Activated CD8-positive, alpha-beta T cell treated with anti-CD3 and anti-CD28 coated beads, Interleukin-2, amount 10 ng/mL, durations not matched to agents 7 days and 5 days (primary cell): Measurements from ENCODE around the gene VPS51. TPM values are rescaled to one million over a fixed set of nuclear protein-coding genes. Genes with fewer than 3 reads are reported as not detected.

Experiments used
- ATAC-seq: fragments of 150-1000 bp; cut with Tn5 transposase; one replicate; pipeline ENCODE4 v1.10.0; 2021; ENCODE audit warnings: moderate library complexity
- CTCF ChIA-PET: fragments of 350-600 bp; sonication (Branson Sonifier 250); formaldehyde crosslinking; loops from one replicate; lab custom pipeline; 2021; ENCODE audit warnings: antibody characterized with exemption; lab: Charles Lee
- POLR2A ChIA-PET: fragments of 350-600 bp; sonication (Branson Sonifier 250); formaldehyde crosslinking; loops from one replicate; lab custom pipeline; 2021; ENCODE audit warnings: antibody characterized with exemption; lab: Charles Lee
- DNase-seq: peaks from one replicate; pipeline ENCODE4 v3.0.0-alpha.2; 2020
- H3K27ac Mint-ChIP-seq: one replicate; pipeline ENCODE4 v1.8.0; 2021; ENCODE audit warnings: mild to moderate bottlenecking, mixed read lengths
- H3K27me3 Mint-ChIP-seq: one replicate; pipeline ENCODE4 v1.8.0; 2021; ENCODE audit warnings: low read depth, mixed read lengths
- H3K36me3 Mint-ChIP-seq: one replicate; pipeline ENCODE4 v1.8.0; 2021; ENCODE audit warnings: low read depth, mixed read lengths
- H3K4me1 Mint-ChIP-seq: one replicate; pipeline ENCODE4 v1.8.0; 2021; ENCODE audit warnings: low read depth, mixed read lengths
- H3K4me3 Mint-ChIP-seq: one replicate; pipeline ENCODE4 v1.8.0; 2021; ENCODE audit warnings: mild to moderate bottlenecking, mixed read lengths
- H3K9me3 Mint-ChIP-seq: one replicate; pipeline ENCODE4 v1.8.0; 2022; ENCODE audit warnings: mixed read lengths; ENCODE audit not compliant: insufficient read depth
- total RNA-seq, 2 experiments: library from RNA; stranded (reverse); gene quantifications; one replicate each; pipeline ENCODE4 v1.2.3, GENCODE V29; 2021

The VPS51 gene
- total RNA-seq, 2 experiments from 2014 or later = 116 to 131 TPM

DNA sequence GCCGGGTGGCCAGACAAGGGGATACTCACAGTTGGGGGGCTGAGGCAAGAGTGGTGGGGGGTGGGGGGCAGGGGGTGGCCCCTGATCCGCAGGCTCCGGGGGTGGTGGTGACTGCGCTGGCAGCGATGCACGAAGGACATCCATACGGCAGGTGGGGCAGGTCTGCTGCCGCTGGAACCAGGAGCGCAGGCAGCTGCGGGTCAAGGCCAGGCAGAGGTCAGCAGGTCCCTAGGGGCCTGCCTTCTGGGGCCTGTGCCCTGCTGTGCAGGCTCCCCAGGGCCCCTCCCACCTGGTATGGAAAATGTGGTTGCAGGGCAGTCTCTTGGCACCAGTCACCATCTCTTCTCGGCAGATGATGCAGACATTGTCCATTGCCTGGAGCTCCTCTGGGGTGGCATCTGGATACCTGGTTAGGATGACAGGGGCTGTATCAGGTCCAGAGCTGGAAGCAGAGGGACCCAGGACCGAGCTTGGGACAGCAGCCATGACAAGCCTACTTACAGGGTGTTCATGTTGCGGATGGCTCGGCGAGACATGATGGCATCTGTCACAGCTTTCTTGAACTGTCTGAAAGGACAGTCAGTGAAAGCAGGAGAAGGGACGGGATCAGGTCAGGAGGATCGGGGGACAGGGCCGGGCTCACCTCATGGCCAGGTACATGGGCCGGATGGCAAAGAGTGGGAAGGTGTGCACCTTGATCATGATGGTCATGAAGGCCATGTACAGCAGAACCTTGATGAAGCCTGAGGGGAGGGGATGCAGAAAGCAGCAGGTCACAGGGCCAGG lies 34.8 kb downstream of the VPS51 start:
- POLR2A ChIA-PET = interaction anchor here (0.8 to 1.5 kb wide), 2 partner anchors 9 to 10 kb away, joined by 3 to 6 read pairs; partner anchors contain the start of genes FAU and MRPL49
- no peaks in the 10 kb centered on the region for H3K9me3 Mint-ChIP-seq
- H3K27ac Mint-ChIP-seq = no peak overlapping the region
- no peak overlapping the region for H3K4me3 Mint-ChIP-seq
- CTCF ChIA-PET = interaction anchor here (1.6 kb wide), 1 partner anchor 13 kb away, joined by 7 read pairs; the partner anchor contains the start of gene ZNHIT2
- H3K4me1 Mint-ChIP-seq = peaks cover 20% of the 10 kb centered on the region
- no peak for ATAC-seq
- H3K27me3 Mint-ChIP-seq = no peaks in the 10 kb centered on the region
- H3K36me3 Mint-ChIP-seq = peaks cover 48% of the 10 kb centered on the region
- no peak for DNase-seq

DNA sequence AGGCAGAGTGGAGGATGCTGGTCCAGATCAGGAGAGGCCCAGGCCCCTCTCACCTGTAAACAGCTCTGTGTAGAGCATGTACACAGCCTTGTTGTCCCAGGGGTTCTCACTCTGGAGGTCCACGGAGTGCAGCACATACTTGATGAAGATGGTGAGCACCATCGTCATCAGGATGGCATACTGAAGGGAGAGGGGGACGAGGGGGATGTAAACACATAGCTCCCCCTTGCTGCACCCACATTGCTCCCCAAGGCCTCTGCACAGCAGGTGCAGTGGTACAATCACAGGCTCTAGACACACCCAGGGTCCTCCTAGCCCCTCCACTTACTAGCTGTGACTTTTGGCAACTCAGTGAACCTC lies 35.4 kb downstream of the VPS51 start:
- ATAC-seq (no peak), DNase-seq (no peak)
- H3K27ac Mint-ChIP-seq = no peak overlapping the region
- no peaks in the 10 kb centered on the region for H3K27me3 Mint-ChIP-seq
- H3K9me3 Mint-ChIP-seq = no peaks in the 10 kb centered on the region
- peaks cover 43% of the 10 kb centered on the region for H3K36me3 Mint-ChIP-seq
- H3K4me1 Mint-ChIP-seq = peaks cover 26% of the 10 kb centered on the region
- ChIA-PET POLR2A (interaction anchor here (0.8 to 1.5 kb wide), 2 partner anchors 9 to 11 kb away, joined by 3 to 6 read pairs; partner anchors contain the start of genes FAU and MRPL49), CTCF (interaction anchor here (1.6 kb wide), 1 partner anchor 13 kb away, joined by 7 read pairs; the partner anchor contains the start of gene ZNHIT2)
- no peak overlapping the region for H3K4me3 Mint-ChIP-seq

DNA sequence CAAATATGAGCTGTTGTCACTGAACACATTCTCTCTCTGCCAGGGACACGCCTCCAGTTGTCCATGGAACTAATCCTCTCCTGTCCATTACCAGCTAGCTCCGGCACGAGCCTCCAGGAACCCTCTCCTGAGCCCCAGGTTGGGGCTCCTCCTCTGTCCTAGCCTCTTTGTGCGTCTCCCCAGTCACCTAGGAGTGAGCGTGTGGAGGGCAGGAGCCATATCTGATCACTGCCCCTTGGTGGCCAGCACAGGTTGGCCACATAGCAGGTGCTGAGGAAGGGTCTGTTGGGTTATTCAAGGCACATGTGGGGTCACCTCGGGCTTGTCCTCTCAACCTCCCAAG lies 35.9 kb downstream of the VPS51 start:
- Mint-ChIP-seq H3K9me3 (no peaks in the 10 kb centered on the region), H3K4me1 (peaks cover 29% of the 10 kb centered on the region), H3K36me3 (peaks cover 40% of the 10 kb centered on the region), H3K4me3 (no peak overlapping the region), H3K27me3 (no peaks in the 10 kb centered on the region), H3K27ac (no peak overlapping the region)
- ChIA-PET CTCF (interaction anchor here (1.6 kb wide), 1 partner anchor 14 kb away, joined by 7 read pairs; the partner anchor contains the start of gene ZNHIT2), POLR2A (interaction anchor here (0.8 kb wide), 1 partner anchor 11 kb away, joined by 3 read pairs; no protein-coding TSS in a partner anchor)
- no peak for DNase-seq
- ATAC-seq = no peak

DNA sequence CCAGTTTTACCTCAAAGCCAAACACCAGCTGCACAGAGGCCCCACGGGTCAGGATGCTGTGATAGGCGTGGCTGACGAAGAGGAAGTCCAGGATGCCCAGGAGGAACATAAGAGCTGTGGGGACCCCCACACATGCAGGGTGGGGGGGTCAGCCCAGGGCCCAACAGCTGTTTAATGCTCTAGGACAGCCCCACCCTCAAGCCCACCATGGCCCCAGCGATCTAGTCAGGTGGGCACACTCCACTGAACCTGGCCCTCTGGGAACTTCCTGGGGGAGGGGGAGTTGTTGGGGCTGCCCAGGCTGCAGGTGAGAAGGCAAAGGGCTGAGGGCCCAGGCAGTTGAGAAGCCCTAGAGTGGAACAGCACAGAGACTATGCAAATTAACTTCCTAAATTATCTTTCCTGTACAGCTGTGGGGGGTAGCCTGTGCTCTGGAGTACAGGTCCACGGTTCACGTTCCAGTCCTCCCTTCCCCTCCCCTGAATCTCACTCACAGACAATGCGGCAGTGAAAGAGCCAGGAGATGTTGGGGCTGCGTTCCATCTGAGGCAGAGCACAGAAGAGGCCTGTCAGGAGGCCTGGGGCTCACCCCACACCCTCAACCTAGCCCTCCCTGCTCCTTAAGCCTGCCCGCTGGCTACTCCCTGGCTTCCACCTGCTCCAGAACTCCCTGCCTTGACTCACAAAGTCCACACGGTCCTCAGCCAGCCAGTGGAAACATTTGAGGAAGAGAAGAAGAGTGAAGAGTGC lies 36.4 kb downstream of the VPS51 start:
- peaks cover 36% of the 10 kb centered on the region for H3K36me3 Mint-ChIP-seq
- POLR2A ChIA-PET = interaction anchor here (1.4 kb wide), 1 partner anchor 10 kb away, joined by 4 read pairs; the partner anchor contains the start of genes FAU and MRPL49
- no peaks in the 10 kb centered on the region for H3K27me3 Mint-ChIP-seq
- H3K4me3 Mint-ChIP-seq = peak overlapping the region; percentile 99
- no peak for ATAC-seq
- no peak for DNase-seq
- no peaks in the 10 kb centered on the region for H3K9me3 Mint-ChIP-seq
- CTCF ChIA-PET = interaction anchor here (1.8 kb wide), 1 partner anchor 10 kb away, joined by 5 read pairs; the partner anchor contains the start of genes FAU and MRPL49
- H3K27ac Mint-ChIP-seq = peak overlapping the region; percentile 100
- H3K4me1 Mint-ChIP-seq = peaks cover 29% of the 10 kb centered on the region

DNA sequence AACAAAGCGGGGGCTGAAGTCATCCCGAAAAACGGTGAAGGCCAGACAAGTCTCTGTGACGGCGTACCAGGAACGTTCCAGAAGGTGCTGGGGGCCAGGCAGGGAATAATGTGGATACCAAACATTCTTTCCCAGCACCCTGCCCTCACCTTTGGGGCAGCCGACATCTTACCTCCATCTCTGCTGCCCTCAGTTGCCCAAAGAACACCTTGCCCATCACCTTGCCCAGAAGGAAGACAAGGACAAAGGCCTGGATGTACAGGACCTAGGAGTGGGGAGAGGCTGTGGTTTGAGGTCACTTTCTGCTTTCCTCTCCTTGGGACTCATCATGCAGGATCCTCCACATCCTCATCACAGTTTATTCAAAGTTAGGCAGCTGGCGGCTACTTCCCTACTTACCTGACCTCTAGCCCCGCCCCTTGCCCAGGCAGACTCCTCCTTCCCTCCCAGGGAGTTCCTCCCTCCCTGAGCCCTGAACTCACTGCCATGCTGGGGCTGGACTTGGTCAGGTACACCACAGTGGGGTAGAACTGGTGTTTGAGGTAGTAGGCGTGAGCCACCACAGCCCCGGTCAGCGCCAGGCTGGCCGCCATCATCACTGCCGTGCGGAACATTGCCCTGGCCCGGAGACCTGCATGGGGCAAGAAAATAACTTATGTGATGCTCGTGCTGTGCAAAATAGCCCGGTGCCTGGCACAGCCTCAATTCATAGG lies 37.1 kb downstream of the VPS51 start:
- Mint-ChIP-seq H3K27ac (peak overlapping the region; percentile 100), H3K4me1 (peaks cover 29% of the 10 kb centered on the region), H3K9me3 (no peaks in the 10 kb centered on the region), H3K27me3 (no peaks in the 10 kb centered on the region), H3K4me3 (peak overlapping the region; percentile 99), H3K36me3 (peaks cover 36% of the 10 kb centered on the region)
- peak; percentile 71 for DNase-seq
- ChIA-PET CTCF (interaction anchor here (0.6 to 1.8 kb wide), 4 partner anchors 11 to 197 kb away, joined by 3 to 5 read pairs (median 4); partner anchors contain the start of genes FAU and MRPL49), POLR2A (interaction anchor here (1.0 to 1.4 kb wide), 2 partner anchors 11 to 19 kb away, joined by 3 to 4 read pairs; partner anchors contain the start of genes FAU and MRPL49)
- peak; percentile 12 for ATAC-seq

DNA sequence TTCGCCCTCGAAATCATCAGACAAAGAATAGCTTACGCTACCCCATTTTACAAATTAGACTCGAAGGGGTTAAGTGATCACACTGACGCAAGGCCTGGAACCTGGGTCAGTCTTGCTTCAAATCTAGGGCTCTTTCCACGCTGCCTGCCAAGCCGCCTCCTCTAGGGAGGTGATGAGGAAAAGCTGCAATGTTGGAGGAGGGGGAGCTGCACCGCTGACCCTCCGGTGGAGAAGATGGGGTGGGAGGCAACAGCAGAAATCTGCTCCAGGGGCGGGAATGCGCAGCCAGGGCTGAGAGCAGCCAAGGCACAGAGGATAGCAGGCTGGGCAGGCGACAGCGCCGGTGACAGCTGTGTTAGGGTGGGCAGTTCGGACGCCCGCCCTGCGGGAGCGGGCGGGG lies 37.7 kb downstream of the VPS51 start:
- POLR2A ChIA-PET = interaction anchor here (0.5 to 1.9 kb wide), 4 partner anchors 10 to 442 kb away, joined by 3 to 4 read pairs (median 4); partner anchors contain the start of genes FAU and MRPL49
- no peak for DNase-seq
- peak overlapping the region; percentile 100 for H3K27ac Mint-ChIP-seq
- H3K4me1 Mint-ChIP-seq = peaks cover 29% of the 10 kb centered on the region
- no peaks in the 10 kb centered on the region for H3K27me3 Mint-ChIP-seq
- CTCF ChIA-PET = interaction anchor here (0.6 to 1.8 kb wide), 4 partner anchors 11 to 196 kb away, joined by 3 to 5 read pairs (median 4); partner anchors contain the start of genes FAU and MRPL49
- no peaks in the 10 kb centered on the region for H3K9me3 Mint-ChIP-seq
- ATAC-seq = peak; percentile 1
- peaks cover 32% of the 10 kb centered on the region for H3K36me3 Mint-ChIP-seq
- peak overlapping the region; percentile 99 for H3K4me3 Mint-ChIP-seq

DNA sequence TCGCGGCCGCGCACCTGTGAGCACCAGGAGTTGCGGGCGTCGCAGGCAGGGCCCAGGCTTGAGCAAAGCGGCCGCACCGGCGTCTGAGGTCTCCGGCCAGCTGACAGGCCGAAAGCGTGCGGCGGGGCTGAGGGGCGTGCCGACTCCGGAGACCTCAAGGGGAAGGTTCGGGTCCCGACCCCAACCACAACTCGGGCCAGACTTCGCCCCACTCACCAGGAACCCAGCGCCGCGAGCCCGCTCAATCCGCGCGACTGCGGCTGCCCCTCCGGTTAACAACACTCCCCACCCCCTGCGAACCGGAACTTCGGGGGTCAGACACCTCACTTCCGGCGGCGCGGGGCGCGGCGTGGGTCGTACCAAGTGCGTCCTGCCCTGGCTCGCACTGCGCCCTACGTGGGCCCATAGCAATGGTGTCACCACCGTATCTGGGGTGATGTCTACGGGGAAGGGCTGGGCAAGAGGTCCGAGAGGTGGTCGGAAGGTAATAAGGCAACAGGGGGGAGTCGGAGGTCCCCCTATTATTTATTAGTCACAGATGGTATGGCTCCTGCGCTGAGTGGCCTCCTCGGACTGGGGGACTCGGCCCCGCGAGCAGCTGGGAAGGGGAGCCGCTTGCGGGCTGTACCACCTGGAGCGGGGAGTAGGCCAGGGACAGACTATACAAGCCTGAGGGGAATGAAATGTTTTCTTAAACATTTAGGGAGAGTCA lies 38.4 kb downstream of the VPS51 start, which contains the start of gene SYVN1:
TSS of gene SYVN1 (minus strand) at position 280 of the 712 bp plus-strand sequence. CDS start 918 bp downstream, outside the sequence.
- Mint-ChIP-seq H3K4me1 (peaks cover 29% of the 10 kb centered on the region), H3K9me3 (no peaks in the 10 kb centered on the region), H3K4me3 (peak within 1 kb of the TSS; percentile 99), H3K36me3 (peaks cover 32% of the 10 kb centered on the region), H3K27me3 (no peaks in the 10 kb centered on the region), H3K27ac (peak within 1 kb of the TSS; percentile 100)
- ChIA-PET POLR2A (interaction anchor here (0.5 to 2.3 kb wide), 26 partner anchors 10 to 441 kb away, joined by 3 to 31 read pairs (median 4); partner anchors contain the start of genes ARL2, CAPN1, FAU and MEN1), CTCF (interaction anchor here (0.9 to 2.8 kb wide), 13 partner anchors 12 to 418 kb away, joined by 3 to 19 read pairs (median 5); partner anchors contain the start of genes CAPN1, FAU, MRPL49 and TM7SF2)
- ATAC-seq (peak; percentile 79), DNase-seq (peak; percentile 92)

DNA sequence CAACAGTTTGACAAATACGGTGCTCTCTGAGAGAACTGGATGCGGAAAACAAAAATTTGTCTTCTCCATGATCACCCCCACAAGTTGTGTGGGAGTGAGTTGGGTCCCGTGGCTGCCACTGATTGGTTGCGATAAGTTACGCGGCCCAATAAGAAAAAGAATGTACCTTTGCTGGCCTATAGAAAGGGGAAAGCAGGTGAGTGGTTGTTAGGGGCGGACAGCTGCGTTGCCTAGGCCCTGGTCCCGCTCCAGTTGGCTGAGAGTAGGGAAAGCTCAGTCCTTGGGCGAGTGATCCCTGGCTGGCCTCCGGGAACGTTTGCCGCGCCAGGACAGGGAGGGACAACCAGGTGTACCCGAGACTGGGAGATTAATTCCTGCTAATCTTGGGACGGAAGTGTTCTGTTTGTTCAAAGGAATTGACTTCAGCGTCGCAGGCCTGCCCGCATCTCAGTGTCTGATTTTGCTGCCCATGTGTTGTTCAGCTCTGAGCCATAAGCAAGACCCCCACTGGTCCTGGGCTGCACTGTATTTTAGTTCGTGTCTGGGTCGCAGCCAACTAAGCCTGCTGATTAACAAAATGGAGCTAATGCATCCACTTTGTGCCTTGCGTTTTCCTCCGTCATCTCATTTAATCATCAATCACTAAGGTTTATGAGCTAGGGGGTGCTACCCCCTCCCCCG lies 39.1 kb downstream of the VPS51 start:
- POLR2A ChIA-PET = interaction anchor here (0.6 to 2.3 kb wide), 25 partner anchors 10 to 362 kb away, joined by 3 to 31 read pairs (median 4); partner anchors contain the start of genes ARL2, CAPN1, FAU and MEN1

DNA sequence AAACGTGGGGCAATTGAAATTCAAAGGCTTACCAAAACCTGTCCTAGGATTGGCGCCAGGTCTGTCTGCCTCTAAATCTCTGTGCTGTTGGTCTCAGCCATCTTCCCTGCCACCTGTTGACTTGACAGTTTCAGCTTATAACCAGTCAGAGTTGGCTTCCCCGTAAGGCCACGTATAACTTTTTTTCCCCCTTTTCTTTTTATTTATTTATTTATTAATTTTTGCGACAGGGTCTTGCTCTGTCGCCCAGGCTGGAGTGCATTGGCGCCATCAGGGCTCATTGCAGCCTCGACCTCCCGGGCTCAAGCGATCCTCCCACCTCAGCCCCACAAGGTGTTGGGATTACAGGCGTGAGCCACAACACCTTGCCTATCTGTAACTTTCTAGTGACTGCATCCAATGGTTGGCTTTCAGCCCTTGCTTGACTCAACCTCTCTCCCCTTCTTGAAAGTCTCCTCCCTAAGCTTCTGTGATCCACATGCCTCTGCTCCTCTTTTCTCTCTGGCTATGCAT lies 39.7 kb downstream of the VPS51 start:
- peak overlapping the region; percentile 100 for H3K27ac Mint-ChIP-seq
- no peak for DNase-seq
- H3K27me3 Mint-ChIP-seq = peaks cover 5% of the 10 kb centered on the region

More for the DNA sequence above, 39.1 kb downstream of the VPS51 start:
- peaks cover 29% of the 10 kb centered on the region for H3K4me1 Mint-ChIP-seq
- peaks cover 30% of the 10 kb centered on the region for H3K36me3 Mint-ChIP-seq
- ATAC-seq (peak; percentile 89), DNase-seq (peak; percentile 93)
- H3K27me3 Mint-ChIP-seq = peaks cover 2% of the 10 kb centered on the region
- CTCF ChIA-PET = interaction anchor here (0.7 to 2.8 kb wide), 16 partner anchors 9 to 417 kb away, joined by 3 to 19 read pairs (median 4); partner anchors contain the start of genes CAPN1, CDC42EP2, DPF2 and FAU
- H3K4me3 Mint-ChIP-seq = peak overlapping the region; percentile 99
- H3K27ac Mint-ChIP-seq = peak overlapping the region; percentile 100
- H3K9me3 Mint-ChIP-seq = no peaks in the 10 kb centered on the region

More for the DNA sequence above, 39.7 kb downstream of the VPS51 start:
- no peak for ATAC-seq
- Mint-ChIP-seq H3K4me3 (peak overlapping the region; percentile 99), H3K36me3 (peaks cover 28% of the 10 kb centered on the region), H3K9me3 (no peaks in the 10 kb centered on the region), H3K4me1 (peaks cover 29% of the 10 kb centered on the region)
- CTCF ChIA-PET = interaction anchor here (0.7 to 2.8 kb wide), 18 partner anchors 8 to 417 kb away, joined by 3 to 19 read pairs (median 4); partner anchors contain the start of genes CAPN1, CDC42EP2, DPF2 and FAU
- POLR2A ChIA-PET = interaction anchor here (0.6 to 2.3 kb wide), 23 partner anchors 11 to 362 kb away, joined by 3 to 31 read pairs (median 4); partner anchors contain the start of genes ARL2, CAPN1, FAU and MRPL49
